GM12801 (cell line): ENCODE measurements around the gene HES5.

ENCODE experiments used
- TF ChIP-seq, protein P1 (sequence below): IDR thresholded peaks from one replicate; pipeline ENCODE4 v1.5.1; 2011; ENCODE audit warnings: control low read depth; ENCODE audit not compliant: insufficient read length; ENCODE audit errors: extremely low read depth

HES5 gene

DNA sequence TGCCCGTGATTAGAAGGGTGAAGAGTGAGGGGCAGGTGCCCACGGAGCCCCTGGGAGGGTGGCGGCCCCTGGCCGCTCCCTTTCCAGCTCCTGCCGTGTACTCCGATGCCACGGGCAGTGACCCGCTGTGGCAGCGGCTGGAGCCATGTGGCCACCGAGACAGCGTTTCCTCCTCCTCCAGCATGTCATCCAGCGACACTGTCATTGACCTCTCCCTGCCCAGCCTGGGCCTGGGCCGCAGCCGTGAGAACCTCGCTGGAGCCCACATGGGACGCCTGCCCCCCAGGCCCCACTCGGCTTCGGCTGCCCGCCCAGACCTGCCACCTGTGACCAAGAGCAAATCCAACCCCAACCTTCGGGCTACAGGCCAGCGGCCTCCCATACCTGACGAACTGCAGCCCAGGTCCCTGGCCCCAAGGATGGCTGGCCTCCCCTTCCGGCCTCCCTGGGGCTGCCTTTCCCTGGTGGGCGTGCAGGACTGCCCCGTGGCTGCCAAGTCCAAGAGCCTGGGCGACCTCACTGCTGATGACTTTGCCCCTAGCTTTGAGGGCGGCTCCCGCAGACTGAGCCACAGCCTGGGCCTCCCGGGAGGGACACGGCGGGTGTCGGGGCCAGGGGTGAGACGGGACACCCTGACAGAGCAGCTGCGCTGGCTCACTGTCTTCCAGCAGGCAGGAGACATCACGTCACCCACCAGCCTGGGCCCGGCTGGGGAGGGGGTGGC is 25.7 kb downstream of the HES5 start:
- TF ChIP-seq, protein P1, sequence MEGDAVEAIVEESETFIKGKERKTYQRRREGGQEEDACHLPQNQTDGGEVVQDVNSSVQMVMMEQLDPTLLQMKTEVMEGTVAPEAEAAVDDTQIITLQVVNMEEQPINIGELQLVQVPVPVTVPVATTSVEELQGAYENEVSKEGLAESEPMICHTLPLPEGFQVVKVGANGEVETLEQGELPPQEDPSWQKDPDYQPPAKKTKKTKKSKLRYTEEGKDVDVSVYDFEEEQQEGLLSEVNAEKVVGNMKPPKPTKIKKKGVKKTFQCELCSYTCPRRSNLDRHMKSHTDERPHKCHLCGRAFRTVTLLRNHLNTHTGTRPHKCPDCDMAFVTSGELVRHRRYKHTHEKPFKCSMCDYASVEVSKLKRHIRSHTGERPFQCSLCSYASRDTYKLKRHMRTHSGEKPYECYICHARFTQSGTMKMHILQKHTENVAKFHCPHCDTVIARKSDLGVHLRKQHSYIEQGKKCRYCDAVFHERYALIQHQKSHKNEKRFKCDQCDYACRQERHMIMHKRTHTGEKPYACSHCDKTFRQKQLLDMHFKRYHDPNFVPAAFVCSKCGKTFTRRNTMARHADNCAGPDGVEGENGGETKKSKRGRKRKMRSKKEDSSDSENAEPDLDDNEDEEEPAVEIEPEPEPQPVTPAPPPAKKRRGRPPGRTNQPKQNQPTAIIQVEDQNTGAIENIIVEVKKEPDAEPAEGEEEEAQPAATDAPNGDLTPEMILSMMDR = no peak

DNA sequence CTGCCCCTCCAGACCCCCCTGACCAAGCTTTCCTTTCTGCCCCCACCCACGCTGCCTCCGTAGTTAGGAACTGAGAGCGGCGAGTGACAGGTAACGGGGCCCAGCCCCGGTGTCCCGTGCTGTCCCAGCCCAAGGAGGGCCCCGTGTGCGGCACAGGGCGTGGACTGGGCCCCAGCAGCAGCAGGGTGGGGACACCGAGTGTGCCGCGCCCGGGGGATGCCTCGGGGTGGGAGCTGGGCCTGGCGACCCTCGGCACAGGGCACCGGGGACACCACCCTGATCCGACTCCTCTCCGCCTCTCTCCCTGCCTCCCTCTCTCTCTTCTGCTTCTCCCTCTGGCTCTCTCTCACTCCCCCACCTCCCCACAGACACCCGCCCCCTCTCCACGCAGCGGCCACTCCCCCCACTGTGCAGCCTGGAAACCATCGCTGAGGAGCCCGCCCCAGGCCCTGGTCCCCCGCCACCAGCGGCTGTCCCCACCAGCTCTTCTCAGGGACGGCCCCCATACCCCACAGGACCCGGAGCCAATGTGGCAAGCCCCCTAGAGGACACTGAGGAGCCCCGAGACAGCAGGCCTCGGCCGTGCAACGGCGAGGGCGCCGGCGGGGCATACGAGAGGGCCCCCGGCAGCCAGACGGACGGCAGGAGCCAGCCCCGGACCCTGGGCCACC is 26.4 kb downstream of the HES5 start:
- TF ChIP-seq, protein P1 = no peak

DNA sequence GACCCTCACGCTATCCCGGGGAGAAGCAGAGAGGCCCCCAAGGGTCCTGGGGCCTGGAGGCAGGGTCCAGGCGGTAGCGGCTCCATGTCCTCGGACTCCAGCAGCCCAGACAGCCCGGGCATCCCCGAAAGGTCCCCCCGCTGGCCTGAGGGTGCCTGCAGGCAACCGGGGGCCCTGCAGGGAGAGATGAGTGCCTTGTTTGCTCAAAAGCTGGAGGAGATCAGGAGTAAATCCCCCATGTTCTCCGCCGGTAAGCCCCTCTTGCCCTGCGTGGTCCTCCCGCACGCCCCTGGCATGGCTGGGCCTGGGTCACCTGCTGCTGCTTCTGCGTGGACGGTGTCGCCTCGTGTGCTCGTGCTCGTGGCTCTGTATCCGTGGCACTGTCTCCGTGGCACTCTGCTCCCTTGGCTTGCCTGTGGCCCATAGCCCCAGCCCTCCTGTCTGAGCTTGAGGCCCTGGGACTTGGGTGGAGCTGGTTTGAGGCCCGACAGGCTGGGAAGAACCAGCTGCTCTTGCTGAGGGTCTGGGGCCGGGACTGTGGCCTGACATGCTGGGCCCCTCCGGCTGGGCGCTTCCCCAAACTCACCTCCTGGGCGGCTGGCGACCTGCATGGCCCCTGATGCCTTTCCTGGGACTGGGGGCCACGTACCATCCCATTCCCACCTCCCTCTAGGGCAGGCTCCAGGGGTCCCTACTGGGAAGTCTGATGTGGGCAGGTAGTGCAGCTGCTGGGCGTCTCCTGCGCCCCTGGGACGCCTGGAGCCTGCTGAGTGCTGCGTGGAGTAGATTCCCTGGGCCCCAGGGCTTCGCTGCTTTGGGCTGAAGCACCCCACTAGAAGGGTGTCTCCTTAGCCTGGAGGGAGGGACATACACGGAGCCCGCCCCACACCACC is 27.2 kb downstream of the HES5 start:
- TF ChIP-seq, protein P1 = no peak

DNA sequence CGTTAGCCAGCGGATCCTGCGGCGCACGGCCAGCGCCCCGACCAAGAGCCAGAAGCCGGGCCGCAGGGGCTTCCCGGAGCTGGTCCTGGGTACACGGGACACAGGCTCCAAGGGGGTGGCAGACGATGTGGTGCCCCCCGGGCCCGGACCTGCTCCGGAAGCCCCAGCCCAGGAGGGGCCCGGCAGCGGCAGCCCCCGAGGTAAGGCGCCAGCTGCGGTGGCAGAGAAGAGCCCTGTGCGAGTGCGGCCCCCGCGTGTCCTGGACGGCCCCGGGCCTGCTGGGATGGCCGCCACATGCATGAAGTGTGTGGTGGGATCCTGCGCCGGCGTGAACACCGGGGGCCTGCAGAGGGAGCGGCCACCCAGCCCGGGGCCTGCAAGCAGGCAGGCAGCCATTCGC is 27.9 kb downstream of the HES5 start:
- TF ChIP-seq, protein P1 = no peak

DNA sequence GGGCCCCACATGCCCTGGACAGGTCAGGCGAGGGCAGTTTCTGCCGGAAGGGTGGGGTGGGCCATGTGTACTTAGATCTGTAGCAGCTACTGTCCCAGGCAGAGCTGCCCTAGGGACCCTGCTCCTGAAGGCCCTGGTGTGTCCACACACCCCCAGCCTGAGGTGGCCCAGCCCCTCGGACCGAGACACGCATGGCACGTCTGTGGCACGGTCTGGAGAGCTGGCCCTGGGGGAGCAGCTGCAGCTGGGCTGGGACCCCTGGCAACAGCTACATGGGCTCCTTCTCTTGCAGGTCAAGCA is 28.3 kb downstream of the HES5 start:
- TF ChIP-seq, protein P1 = no peak

GRCh38 chr1:2501041-2501819 is 28.8 kb downstream of the HES5 start:
- TF ChIP-seq, protein P1 = no peak
